ENCODE results near the gene STAB1. TPM values are rescaled to one million over a fixed set of nuclear protein-coding genes. Genes with fewer than 3 reads are reported as not detected.

Gene STAB1
- total and polyA plus RNA-seq, 2 experiments from 2014 or later = 0.90 to 1.9 TPM

GRCh38 chr3:52502001-52502400 lies 6.9 kb downstream of the STAB1 start:
- no peaks in the 10 kb centered on the region for H3K27me3 ChIP-seq (ENCODE audit: insufficient read depth)
- no peak overlapping the region for H3K27ac ChIP-seq (ENCODE audit: low read depth)
- TF ChIP-seq NANOG (IDR thresholded peaks at IDR 0.05; ENCODE audit: borderline replicate concordance) = no peak
- TF ChIP-seq REST (IDR thresholded peaks at IDR 0.05; ENCODE audit: unreplicated experiment) = no peak
- TF ChIP-seq CREB1 (CRISPR knock-in tag; IDR thresholded peaks at IDR 0.05; ENCODE audit: low read depth) = no peak
- TF ChIP-seq STAT1 (IDR thresholded peaks at IDR 0.05; ENCODE audit: unreplicated experiment) = no peak
- TF ChIP-seq ZNF462 (CRISPR knock-in tag; IDR thresholded peaks at IDR 0.05) = no peak
- TF ChIP-seq POLR2AphosphoS5 (IDR thresholded peaks at IDR 0.05; ENCODE audit: low read depth) = no peak
- TF ChIP-seq ETS1 (IDR thresholded peaks at IDR 0.05) = no peak
- Mint-ChIP-seq H3K4me1 (peaks cover 6% of the 10 kb centered on the region; the same call in 1 of the 3 replicates), H3K27ac (no peak overlapping the region), H3K4me3 (no peak overlapping the region), H3K36me3 (ENCODE audit: low read depth) (no peaks in the 10 kb centered on the region), H3K9me3 (no peaks in the 10 kb centered on the region), H3K27me3 (ENCODE audit: insufficient read depth, low read depth, poor library complexity) (peaks cover 1% of the 10 kb centered on the region)
- no peak for DNase-seq (ENCODE audit: low spot score)
- no peaks in the 10 kb centered on the region for H3K79me2 ChIP-seq (replicated peaks; ENCODE audit: insufficient read depth)
- no peak overlapping the region for H2AFZ ChIP-seq
- no peaks in the 10 kb centered on the region for H3K9me2 ChIP-seq (ENCODE audit: insufficient read depth)
- no peaks in the 10 kb centered on the region for H3F3A ChIP-seq (replicated peaks; ENCODE audit: low read depth)
- no peaks in the 10 kb centered on the region for H3K4me1 ChIP-seq (ENCODE audit: insufficient read depth)
- no peaks in the 10 kb centered on the region for H3K36me3 ChIP-seq (ENCODE audit: insufficient read depth)
- no peak for ATAC-seq
- H4K20me1 ChIP-seq (replicated peaks; ENCODE audit: insufficient read depth) = no peaks in the 10 kb centered on the region
- no peak overlapping the region for H3K4me3 ChIP-seq
- H3K4me2 ChIP-seq = no peak overlapping the region
